ENCODE measurements around the gene NEDD4L. TPM values are rescaled to one million over a fixed set of nuclear protein-coding genes. Genes with fewer than 3 reads are reported as not detected.

The NEDD4L gene
- total RNA-seq, 4 donors from 2014 or later, result 16.2 to 63.0 (median 30.4) TPM

DNA sequence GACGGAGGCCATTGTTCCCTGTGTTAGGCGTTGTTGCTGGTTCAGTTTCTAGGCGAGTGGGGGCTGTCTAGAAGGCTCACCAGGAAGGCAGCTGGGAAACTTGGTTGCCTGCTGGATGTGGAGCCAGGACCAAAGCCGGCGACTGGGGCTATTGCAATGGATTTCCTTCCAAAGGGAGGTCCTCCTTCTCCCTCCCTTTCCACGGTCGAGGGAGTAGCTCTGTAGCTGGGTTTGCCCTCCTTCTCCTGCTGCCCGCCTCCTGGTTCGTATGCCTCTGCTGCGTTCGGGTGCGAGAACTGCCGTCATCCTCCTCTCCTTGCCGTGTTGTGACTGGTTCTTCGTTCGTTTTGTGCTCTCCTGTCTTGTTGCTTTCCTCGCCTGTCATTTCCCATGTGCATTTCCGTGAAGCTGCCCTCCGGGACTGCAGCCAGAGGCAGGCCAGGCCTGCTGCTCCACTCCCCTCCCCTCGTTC lies 203.4 kb downstream of the NEDD4L start:
- TF ChIP-seq, protein P1, sequence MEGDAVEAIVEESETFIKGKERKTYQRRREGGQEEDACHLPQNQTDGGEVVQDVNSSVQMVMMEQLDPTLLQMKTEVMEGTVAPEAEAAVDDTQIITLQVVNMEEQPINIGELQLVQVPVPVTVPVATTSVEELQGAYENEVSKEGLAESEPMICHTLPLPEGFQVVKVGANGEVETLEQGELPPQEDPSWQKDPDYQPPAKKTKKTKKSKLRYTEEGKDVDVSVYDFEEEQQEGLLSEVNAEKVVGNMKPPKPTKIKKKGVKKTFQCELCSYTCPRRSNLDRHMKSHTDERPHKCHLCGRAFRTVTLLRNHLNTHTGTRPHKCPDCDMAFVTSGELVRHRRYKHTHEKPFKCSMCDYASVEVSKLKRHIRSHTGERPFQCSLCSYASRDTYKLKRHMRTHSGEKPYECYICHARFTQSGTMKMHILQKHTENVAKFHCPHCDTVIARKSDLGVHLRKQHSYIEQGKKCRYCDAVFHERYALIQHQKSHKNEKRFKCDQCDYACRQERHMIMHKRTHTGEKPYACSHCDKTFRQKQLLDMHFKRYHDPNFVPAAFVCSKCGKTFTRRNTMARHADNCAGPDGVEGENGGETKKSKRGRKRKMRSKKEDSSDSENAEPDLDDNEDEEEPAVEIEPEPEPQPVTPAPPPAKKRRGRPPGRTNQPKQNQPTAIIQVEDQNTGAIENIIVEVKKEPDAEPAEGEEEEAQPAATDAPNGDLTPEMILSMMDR (IDR thresholded peaks at IDR 0.05), result no peak
- ATAC-seq (ENCODE audit: low FRiP score) (peak; percentile 73), DNase-seq (ENCODE audit: low spot score) (no peak)

DNA sequence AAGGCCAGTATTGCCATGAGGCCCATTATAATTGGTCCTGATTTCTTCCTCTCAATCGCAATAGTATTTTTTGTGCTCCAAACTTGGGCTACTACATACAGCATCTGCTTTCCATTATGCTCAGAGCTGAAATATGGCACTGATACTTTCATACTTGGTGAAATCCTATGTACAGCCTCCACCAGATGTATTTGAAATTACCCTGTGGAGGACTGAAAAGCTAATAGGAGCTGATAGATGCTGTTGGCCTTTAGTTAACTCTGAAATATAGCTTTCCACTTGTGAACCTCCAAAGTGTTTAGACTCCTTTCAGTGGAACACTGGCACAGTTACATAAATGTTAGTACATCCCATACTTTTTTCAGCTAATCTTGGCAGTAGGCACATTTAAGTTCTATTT lies 205.7 kb downstream of the NEDD4L start:
- DNase-seq (ENCODE audit: low spot score) (no peak), ATAC-seq (ENCODE audit: low FRiP score) (no peak)
- TF ChIP-seq, protein P1 (IDR thresholded peaks at IDR 0.05), result no peak

DNA sequence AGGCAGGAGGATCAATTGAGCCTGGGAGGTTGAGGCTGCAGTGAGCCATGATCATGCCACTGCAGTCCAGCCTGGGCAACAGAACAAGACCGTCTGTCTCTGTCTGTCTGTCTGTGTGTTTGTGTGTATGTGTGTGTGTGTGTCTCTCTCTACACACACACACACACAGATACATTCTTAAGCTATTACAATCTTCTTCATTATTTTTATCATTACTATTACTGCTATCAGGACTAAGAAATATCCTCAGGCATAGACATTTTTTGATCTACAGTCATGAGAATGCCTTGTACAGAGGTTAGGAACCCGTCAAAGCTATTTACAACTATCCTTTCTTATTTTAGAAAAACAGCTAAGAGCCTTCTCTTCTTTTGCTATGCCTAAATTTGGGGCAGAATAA lies 207.4 kb downstream of the NEDD4L start:
- ATAC-seq (ENCODE audit: low FRiP score) (no peak), DNase-seq (ENCODE audit: low spot score) (no peak)
- TF ChIP-seq, protein P1 (IDR thresholded peaks at IDR 0.05), result no peak

DNA sequence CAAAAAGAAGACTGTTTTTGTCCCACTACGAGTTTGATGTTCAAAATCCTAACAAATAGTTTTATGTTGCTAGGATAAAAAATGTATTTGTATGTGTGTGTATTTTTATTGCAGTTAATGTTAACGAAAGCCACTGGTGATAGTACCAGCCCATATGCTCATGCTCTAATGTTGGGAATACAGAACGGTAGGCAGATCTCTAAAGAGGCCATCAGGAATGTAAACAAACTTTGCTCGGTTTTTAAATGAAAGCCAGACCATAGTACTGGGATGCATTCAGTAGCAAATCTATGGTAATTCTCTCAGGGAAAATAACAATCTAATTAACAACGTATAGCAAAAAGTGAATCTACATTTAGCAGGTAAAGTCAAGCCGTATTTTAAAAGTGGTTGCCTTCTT lies 208.1 kb downstream of the NEDD4L start:
- DNase-seq (ENCODE audit: low spot score) (no peak), ATAC-seq (ENCODE audit: low FRiP score) (no peak)
- TF ChIP-seq, protein P1 (IDR thresholded peaks at IDR 0.05), result no peak

DNA sequence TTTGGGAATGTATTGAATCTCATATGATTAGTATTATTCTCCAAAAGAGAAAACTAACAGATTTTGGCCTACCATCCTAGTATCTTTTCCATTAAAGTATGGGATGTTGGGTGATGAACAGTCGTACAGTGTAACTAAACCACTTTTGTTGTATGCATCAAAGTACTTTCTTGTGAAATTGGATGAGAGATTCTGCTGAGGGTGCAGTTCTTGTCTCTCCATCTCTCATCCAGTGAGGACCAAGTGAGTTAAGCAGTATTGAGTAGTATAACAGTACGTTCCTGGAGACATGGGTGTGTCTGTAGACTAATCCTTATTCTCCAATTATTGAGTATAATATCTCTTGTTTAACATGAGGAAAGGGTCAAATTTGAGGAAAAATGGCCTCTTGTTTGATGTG lies 209.3 kb downstream of the NEDD4L start:
- DNase-seq (ENCODE audit: low spot score) (no peak), ATAC-seq (ENCODE audit: low FRiP score) (no peak)
- TF ChIP-seq, protein P1 (IDR thresholded peaks at IDR 0.05), result no peak

DNA sequence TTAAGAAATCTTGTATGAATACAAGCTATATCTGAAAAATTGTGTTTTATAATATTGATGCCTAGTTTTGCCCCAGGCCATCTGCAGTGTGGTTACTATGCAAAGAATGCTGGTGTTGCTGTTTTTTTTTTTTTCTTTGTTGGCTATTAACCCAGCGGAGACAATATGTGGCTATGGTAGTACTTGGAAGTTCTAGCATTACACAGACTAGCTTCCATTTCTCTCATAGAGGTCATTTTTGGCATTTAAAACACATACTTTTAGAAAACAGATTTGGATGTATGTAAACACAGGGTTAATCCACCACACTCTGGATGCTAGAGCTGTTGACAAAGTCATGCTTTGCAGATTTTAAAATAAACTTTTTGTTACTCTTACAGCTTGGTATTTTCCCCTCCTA lies 209.8 kb downstream of the NEDD4L start:
- no peak for ATAC-seq (ENCODE audit: low FRiP score)
- TF ChIP-seq, protein P1 (IDR thresholded peaks at IDR 0.05), result no peak
- DNase-seq (ENCODE audit: low spot score), result no peak

DNA sequence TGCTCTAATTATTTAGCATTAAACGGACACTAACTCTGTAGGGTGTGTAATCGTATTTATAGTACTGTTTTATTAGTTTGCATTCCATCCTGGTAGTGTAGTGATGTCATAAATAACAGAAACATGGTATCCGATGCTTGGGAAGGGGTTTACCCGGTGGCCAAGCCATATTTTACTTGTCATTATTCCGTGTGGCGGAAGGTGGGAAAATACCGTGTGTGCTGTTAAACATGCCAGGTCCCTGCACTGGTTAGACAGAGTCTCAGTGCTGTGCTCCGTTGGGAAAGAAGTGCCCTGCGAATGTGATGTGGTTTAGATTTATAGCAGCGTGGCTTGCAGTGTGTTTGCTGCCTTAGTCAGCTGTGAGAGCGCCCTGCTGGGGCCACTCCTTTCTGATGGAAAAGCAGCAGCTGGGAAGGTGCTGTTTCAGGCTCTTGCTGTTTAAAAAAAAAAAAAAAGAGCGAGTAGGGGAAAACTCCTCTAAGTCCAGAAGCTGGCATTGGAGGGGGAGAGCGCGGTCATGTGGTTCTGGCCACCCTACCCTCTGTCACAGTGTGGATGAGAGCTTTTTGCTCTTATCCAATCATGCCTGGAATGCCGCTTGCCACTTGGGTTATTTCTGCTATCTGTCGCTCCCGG lies 211.0 kb downstream of the NEDD4L start:
- DNase-seq (ENCODE audit: low spot score) (no peak), ATAC-seq (ENCODE audit: low FRiP score) (no peak)
- TF ChIP-seq, protein P1 (IDR thresholded peaks at IDR 0.05), result no peak
